HG02884 (cell line): ENCODE results near the gene BRF1.

ENCODE experiments used
- ATAC-seq: cut with Tn5 transposase; IDR thresholded peaks from one replicate; pipeline ENCODE4 v1.9.1; 2021; ENCODE audit warnings: mild to moderate bottlenecking, moderate library complexity; ENCODE audit not compliant: unreplicated experiment

BRF1 gene

DNA sequence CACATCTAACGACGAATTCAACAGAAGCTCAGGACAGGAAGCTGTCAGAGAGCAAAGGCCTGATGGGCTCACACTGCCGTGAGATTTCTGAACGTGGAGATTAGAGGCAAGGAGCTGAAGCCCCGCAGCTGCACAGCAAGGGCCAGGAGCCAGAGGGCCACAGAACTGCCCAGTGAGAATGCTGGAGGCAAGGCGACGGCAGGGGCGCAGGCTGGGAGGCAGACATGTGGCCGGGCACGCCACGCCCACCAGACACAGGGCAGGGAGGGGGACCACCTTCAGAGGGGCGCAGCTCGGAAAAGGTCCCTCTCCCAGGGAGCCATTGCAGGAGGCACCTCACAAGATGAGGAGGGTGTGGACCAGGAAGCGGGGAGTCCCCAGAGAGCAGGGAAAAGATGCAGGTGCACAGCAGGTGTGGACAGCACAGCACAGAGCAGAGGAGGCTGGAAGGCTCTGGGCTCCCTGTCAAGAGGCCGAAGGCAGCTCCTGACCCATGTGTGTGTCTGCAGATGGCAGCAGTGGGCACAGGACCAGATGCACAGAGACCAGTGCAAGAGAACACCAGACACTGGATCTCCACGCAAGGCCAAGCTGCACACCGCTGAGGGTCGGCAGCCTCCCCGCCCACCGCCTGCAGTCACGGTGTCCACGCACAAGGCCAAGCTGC is 29.4 kb downstream of the BRF1 start:
- ATAC-seq = no peak

GRCh38 chr14:105269405-105269804 is 31.4 kb downstream of the BRF1 start:
- ATAC-seq = no peak

- no peak for ATAC-seq
Measured at GRCh38 chr14:105268736-105269354, 32.0 kb downstream of the BRF1 start.

DNA sequence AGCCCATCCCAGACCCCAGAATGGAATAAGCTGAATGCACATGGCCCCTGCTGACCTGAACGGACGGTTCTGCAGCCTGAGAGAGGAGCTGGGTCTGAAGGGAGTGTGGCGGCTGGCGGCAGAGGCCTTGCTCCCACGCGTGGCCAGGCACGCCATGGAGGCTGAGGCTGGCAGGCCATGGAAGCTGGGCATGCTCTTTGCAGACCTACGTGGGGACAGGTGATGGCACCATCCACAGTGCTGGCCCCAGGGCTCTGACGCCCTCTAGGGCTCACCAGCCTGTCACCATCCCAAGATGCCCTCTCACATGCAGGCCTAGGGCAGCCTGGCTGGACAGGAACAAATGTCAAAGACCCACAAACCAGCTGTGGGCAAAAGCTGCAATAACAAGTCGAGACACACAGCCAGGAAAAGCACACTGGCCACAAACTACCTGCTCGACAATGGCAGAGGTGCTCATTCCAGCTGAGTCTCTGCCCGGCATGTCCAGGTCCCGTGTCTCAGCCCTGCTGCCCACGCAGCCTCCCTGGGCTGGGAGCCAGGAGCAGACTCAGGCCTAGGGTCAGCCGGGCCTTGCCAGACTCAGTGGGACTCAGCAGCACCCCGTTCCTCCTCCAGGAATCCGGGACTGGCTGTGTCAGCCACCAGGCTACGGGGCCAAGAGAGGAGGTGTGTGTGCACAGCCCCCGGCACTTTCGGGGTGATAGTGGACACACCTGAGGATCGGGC is 32.8 kb downstream of the BRF1 start:
- ATAC-seq = no peak

GRCh38 chr14:105261781-105262180 is 39.0 kb downstream of the BRF1 start:
- ATAC-seq = no peak

- no peak for ATAC-seq
Measured at GRCh38 chr14:105260959-105261358, 39.8 kb downstream of the BRF1 start.

- no peak for ATAC-seq
Measured at GRCh38 chr14:105258846-105259245, 42.0 kb downstream of the BRF1 start.

DNA sequence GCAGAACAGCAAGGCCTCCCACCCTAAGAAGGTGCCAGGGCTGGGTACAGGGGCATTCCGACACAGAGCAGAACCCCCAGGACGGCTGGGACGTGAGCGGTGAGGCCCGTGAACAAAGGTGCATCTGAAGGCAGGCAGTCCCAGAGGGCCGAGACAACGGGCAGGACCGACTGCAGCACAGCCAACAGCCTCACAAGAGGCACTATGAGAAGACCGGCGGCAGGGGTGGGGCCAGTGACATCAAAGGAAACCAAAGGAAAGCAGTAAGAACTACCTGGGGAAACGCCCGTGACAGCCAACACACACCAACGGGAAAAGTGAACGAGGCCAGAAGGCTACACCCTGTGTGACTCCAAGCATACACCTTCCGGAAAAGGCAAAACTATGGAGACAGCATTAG is 43.3 kb downstream of the BRF1 start:
- no peak for ATAC-seq

DNA sequence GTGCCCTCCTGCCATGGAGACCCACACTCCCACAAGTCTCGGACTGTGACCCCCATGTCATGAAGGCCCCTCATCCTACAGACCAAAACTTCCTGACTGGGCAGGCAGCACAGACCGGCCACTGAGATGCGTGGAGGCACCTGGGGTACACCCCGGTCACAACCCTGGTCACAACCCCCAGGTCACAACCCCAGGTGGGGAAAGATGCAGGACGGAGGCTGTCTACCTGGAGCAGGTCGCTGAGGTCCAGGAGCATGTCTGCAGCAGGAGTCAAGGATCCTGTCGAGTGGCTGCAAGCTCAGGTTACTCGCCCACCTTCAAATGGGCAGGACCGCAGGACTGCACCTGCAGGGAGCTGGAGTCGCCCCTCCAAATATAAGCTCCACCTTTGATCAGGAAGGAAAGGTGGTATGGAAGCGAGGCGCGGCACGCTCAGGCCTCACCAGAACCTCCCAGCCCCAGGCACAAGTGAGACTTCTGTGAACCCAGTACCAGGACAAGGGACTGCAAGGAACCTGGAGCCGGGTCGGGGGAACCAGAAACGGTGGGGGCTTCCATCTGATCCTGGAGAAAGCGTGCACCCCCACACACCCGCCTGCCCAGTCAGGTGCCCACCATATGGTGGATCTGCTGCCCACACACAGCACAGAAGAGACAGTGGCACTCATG is 44.4 kb downstream of the BRF1 start:
- ATAC-seq = no peak

GRCh38 chr14:105255021-105255507 is 45.7 kb downstream of the BRF1 start:
- no peak for ATAC-seq

DNA sequence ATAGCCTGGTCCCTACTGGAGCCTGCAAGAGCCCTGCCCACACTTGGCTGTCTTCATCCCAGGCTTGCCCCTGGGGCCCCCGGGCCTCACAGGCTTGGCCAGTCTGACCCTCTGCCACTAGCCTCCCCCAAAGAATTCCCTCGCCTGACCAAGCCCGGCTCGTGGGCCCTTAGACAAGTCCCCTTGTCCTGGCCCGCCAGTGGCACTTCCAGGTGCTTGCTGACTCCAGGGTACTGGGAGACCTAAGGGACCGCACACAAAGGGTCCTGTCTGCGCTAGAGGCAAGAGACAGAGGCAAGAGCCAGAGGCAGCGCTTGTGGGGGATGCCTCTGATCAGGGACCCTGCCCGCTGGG is 47.5 kb downstream of the BRF1 start:
- ATAC-seq = no peak

GRCh38 chr14:105252552-105253328 is 48.1 kb downstream of the BRF1 start:
- ATAC-seq = no peak

DNA sequence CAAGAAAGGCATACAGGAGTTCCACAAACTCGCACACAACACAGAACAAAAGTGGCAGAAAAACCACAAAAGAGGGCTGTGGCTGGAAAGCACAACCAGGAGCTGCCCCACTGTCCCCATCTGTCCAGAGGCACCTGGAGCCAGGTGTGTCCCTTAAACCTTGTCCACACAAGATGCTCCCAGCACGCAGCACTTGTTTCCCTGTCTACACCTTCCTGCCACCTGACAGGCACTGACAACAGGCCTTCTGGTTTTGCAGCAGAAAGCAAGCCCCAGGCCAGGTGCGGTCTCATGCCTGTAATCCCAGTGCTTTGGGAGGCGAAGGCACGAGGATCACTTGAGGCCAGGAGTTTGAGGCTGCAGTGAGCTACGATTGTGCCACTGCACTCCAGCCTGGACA is 48.9 kb downstream of the BRF1 start:
- no peak for ATAC-seq

- no peak for ATAC-seq
Measured at GRCh38 chr14:105250986-105251385, 49.8 kb downstream of the BRF1 start.

DNA sequence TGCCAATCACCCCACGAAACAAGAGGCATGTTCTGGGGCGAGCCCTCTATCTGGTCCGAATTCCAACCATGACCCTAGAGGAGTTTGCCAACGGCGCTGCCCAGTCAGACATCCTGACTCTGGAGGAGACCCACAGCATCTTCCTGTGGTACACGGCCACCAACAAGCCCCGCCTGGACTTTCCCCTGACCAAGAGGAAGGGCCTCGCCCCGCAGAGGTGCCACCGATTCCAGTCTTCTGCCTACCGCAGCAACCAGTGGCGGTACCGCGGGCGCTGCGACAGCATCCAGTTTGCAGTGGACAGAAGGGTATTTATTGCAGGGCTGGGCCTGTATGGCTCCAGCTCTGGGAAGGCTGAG is 50.8 kb downstream of the BRF1 start:
- ATAC-seq = no peak

DNA sequence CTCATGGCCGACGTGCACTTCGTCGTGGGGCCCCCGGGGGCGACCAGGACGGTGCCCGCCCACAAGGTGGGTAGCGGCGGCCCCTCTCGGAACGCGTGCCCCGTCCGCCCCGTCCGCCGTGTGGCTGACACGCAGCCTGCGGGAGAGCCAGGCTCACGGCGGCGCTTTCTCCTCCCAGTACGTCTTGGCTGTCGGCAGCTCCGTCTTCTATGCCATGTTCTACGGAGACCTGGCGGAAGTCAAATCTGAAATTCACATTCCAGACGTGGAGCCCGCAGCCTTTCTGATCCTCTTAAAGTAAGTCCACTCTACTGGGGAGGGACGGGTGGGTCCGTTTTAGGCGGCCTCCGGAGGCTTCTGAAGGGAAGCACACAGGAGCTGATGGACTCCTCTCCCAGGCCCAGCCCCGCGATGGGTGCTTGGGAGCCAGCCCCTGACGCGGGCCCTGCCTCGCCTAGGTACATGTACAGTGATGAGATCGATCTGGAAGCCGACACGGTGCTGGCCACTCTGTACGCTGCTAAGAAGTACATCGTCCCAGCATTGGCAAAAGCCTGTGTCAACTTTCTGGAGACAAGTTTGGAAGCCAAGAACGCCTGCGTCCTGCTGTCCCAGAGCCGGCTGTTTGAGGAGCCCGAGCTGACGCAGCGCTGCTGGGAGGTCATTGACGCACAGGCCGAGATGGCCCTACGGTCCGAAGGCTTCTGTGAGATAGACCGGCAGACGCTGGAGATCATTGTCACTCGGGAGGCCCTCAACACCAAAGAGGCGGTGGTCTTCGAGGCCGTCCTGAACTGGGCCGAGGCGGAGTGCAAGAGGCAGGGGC is 51.4 kb downstream of the BRF1 start:
- no peak for ATAC-seq

DNA sequence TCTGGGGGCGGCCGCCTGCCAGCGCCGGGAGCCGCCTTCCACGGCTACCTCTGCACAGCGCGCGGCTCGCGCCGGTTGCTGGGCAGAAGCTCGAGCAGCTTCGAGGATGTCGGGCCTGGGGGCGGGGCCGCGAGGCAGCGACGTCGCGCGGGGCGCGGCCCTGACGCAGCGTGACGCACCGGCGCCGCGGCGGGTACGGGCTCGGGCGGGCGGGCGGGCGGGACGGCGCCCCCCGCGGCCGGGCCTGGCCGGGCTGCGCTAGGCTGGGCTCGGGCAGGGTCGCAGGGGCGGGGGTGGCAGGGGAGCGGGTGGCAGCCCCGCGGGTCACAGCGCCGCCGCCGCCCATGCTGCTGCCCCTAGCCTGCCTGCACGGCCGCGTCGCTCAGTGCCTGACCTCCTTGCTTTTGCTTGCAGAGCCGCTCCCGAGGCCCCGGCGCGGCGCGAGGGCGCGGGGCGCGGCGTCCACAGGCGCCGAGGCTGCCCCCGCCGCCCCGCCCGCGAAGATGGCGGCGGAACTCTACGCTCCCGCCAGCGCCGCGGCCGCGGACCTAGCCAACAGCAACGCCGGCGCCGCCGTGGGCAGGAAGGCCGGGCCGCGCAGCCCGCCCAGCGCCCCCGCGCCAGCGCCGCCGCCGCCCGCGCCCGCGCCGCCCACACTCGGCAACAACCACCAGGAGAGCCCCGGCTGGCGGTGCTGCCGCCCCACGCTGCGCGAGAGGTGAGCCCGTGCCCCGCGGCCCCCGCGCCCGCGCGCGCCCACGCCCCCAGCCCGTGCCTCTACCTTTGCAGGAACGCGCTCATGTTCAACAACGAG is 52.2 kb downstream of the BRF1 start, which contains the start of gene BTBD6:
Gene BTBD6, plus strand, starts transcription at position 166 of the 814 bp plus-strand sequence. Its CDS starts 179 bp downstream, at position 345.
- peak; percentile 88 for ATAC-seq

GRCh38 chr14:105247715-105248367 is 53.0 kb downstream of the BRF1 start:
- ATAC-seq = peak; percentile 15

GRCh38 chr14:105247026-105247425 is 53.8 kb downstream of the BRF1 start:
- ATAC-seq = no peak
